Measurements from ENCODE around the gene SH3BP4.

Gene SH3BP4, protein sequence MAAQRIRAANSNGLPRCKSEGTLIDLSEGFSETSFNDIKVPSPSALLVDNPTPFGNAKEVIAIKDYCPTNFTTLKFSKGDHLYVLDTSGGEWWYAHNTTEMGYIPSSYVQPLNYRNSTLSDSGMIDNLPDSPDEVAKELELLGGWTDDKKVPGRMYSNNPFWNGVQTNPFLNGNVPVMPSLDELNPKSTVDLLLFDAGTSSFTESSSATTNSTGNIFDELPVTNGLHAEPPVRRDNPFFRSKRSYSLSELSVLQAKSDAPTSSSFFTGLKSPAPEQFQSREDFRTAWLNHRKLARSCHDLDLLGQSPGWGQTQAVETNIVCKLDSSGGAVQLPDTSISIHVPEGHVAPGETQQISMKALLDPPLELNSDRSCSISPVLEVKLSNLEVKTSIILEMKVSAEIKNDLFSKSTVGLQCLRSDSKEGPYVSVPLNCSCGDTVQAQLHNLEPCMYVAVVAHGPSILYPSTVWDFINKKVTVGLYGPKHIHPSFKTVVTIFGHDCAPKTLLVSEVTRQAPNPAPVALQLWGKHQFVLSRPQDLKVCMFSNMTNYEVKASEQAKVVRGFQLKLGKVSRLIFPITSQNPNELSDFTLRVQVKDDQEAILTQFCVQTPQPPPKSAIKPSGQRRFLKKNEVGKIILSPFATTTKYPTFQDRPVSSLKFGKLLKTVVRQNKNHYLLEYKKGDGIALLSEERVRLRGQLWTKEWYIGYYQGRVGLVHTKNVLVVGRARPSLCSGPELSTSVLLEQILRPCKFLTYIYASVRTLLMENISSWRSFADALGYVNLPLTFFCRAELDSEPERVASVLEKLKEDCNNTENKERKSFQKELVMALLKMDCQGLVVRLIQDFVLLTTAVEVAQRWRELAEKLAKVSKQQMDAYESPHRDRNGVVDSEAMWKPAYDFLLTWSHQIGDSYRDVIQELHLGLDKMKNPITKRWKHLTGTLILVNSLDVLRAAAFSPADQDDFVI

DNA sequence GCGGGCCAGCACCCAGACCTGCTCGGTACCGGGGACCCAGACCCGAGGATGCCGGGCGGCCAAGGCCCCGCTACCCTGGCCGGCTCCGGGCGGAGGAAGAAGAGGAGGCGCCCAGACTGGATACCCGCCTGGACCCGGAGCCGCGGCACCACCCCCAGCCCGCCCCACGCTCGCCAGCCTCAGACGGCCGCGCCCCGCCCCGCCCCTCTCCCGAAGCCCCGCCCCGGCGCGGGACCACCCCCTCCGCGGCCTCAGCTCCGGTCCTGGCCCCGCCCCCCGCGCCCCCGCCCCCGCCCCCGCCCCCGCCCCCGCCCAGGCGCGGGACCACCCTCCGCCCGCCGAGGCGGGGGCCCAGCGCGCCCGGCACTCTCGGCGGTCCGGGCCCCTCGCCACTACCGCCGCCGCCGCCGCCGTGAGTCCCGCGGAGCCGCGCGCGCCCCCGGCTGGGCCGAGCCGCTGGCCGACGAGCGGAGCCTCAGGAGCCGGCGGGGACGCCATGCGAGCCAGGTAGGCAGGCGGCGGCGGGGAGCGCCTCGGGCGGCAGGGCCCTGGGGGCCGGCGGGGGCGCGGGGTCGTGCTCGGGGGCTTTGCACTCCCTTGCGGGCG is at the start of gene SH3BP4:
Gene SH3BP4 (plus strand): TSS at position 354 of the 606 bp plus-strand sequence. CDS start 82,986 bp downstream, outside the sequence.
- peak; percentile 61 for DNase-seq
- peak; percentile 68 for ATAC-seq

DNA sequence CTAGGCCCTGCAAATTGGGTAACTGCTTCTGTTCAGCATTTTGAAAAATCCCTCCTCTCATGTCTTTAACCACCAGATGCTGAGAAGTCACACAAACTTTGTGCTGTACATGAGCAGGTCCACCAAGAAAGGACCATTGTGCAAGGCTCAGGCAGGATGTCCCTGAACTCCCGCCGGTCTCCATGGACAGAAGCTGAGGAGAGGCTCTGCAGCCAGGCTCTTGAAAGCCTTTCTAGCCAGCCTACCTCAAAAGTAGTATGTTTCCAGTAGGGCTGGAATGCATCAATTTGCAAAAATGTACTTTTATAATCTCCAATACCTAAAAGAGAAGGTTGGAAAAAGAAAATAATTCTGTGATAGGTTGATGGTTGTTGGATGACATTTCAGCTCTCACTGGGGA is 47.0 kb upstream of the SH3BP4 start:
- DNase-seq, result no peak
- ATAC-seq, result no peak

DNA sequence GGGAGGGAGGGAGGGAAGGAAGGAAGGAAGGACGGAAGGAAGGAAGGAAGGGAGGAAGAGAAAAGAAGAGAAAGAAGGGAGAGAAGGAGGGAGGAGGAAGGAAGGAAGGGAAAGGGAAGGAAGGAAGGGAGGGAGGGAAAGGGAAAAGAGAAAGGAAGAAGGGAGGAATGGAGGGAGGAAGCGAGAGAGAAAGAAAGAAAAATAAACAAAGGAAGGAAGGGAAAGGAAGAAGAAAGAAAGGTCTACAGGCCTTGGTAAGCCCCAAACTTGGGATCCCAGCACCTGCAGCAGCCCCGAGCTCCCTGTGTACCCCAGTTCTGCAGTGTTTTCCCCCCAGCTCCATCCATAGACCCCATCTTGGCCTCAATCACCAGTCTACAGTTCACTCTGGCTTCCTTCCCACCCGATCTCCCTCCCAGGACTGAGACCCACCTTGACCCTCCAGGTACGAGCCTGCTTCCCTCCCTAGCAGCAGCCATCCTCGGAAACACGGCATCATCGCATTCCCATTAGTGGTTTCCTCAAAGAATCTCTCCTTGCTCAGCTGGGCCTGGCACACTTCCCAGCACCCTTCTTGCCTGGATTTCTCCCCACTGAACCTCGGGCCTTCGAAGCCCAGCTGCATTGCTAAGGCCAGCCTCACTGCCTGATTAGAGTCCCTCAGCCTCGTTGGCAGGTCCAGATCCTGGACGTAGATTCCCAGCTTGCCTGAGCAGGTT is 46.1 kb upstream of the SH3BP4 start:
- no peak for ATAC-seq
- DNase-seq, result no peak

DNA sequence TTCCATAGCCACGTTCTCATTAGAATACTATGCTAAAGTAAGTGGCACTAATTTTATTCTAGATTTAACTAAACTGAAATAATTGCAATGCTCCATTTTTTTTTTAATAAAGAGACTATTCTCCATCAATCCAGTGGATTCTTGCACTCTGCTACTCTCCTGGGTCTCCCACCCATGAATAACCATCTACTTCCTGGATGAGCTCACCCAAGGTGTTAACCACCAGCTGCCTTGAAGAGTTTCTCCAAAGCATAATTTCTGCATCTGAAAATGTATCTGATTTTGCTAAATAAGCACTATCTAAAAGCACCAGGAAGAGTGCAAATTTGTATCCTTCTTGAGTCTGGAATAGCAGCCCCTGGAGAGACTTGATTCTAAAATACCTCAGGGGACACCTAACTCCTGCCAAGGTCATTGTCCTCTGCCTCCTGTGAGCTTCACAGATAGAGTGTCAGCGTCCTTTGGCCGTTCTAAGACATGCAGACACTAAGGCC is 41.6 kb upstream of the SH3BP4 start:
- no peak for ATAC-seq
- no peak for DNase-seq

DNA sequence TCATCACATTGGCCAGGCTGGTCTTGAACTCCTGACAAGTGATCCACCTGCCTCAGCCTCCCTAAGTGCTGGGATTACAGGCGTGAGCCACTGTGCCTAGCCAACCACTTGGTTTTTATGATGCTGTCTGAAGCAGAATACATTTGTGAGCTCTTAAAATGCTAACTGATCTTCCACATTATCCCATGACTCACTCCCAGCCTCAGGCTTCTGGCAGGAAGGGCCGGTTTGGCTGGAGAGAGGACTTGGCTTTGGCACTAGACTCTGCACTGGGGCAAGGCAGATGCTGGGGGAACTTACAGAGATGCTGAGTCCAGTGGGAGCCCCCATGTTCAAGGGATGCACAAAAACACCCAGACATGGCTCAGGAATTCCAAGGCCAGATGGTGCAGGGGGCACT is 40.5 kb upstream of the SH3BP4 start:
- ATAC-seq (no peak), DNase-seq (no peak)

GRCh38 chr2:234912437-234912836 is 39.4 kb upstream of the SH3BP4 start:
- no peak for ATAC-seq

DNA sequence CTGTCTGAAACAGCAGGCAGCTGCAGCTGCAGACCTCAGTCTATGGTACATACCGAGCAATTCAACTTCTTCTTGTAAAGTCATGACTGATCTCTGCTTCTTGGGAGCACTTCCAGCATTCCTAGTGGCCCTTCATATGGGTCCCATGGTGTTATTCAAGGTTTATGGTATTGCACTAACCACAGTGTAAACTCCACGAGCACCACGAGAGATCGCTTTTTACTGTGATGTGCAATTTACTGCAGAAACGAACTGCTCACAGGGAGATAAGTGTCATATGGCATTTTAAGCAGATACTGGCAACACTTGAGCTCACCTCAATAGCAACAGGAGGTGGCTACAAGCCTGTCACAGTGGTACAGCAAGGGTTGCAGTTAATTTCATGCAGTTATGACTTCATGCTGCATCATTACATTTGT is 38.6 kb upstream of the SH3BP4 start:
- ATAC-seq (no peak), DNase-seq (no peak)

More at GRCh38 chr2:234912437-234912836, 39.4 kb upstream of the SH3BP4 start:
- no peak for DNase-seq

DNA sequence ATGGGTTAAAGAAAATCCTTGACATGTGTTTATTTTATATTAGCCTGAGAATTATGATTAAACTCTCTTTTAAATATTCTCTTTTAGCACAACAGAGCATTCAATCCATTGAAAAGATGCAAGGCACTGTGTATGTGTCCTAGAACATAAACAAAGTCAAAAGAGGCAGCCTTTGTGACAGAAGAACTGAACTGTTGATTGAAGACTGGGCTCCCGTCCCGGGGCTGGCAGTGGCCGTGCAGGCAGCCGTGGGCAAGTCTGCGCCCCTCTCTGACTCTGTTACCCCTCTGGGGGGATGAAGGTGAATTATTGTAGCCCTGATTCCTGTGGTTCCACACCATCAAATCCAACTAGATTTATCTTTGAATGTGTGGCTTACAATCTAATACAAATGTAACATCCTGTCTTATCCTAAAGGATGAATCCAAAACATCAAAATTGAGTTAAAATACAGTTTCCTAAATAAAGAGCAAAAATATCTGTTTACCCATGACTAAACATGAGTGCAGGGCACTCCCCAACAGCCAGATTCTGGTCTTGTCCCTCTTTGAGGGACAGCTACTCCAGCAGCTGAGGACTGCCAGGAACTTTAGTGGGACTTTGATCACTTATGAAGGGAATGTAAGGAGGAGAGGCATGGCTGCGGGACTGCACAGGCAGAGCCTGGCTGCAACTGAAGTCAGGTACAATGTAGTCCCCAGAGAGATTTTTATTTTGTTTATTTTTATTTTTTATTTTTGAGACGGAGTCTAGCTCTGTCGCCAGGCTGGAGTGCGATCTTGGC is 37.3 kb upstream of the SH3BP4 start:
- no peak for DNase-seq
- no peak for ATAC-seq

- ATAC-seq, result no peak
- no peak for DNase-seq
Observed at GRCh38 chr2:234916674-234917073, 35.1 kb upstream of the SH3BP4 start.

- DNase-seq, result no peak
Observed at GRCh38 chr2:234917211-234917975, 34.4 kb upstream of the SH3BP4 start.

DNA sequence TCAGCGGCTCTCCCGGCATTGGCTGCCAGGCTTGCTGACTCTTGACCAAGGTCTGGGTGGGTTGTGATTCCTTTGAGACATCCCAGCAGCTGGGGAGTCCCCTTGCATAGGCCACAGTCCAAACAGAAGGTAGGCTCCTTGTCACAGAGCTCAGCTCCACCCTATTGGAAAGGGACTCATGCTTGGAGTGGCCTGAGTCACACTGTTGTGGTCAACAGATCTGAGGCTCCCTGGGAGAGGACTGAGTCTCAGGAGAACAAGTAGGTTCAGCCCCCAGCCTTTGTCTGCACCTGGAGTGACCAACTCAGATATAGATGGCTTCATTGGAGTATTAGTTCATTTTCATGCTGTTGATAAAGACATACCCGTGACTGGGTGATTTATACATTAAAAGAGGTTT is 32.1 kb upstream of the SH3BP4 start:
- DNase-seq (no peak), ATAC-seq (no peak)

More at GRCh38 chr2:234917211-234917975, 34.4 kb upstream of the SH3BP4 start:
- no peak for ATAC-seq

- no peak for ATAC-seq
- DNase-seq, result no peak
Observed at GRCh38 chr2:234920836-234921235, 31.0 kb upstream of the SH3BP4 start.

- ATAC-seq (no peak), DNase-seq (no peak)
Observed at GRCh38 chr2:234929002-234929401, 22.8 kb upstream of the SH3BP4 start.

DNA sequence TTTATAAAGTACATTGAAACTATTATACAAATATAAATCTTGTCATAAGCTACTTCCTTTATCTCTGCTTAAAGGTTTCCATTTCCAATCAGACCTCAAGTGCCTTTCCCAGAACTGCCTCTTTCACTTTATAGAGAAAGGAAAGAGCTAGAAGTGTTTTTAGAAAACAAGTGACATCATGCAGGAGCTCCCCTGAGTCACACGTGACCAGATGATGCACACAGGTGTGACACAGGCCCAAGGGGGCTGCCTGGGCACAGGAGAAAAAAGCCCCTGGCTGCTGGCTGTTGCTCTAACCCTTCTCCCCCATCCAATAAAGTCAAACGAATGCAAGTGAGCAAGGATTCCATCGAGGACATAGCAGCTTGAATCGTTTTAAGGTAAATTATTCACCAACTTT is 21.4 kb upstream of the SH3BP4 start:
- DNase-seq, result no peak
- no peak for ATAC-seq

GRCh38 chr2:234931371-234931770 is 20.4 kb upstream of the SH3BP4 start:
- ATAC-seq (no peak), DNase-seq (no peak)

DNA sequence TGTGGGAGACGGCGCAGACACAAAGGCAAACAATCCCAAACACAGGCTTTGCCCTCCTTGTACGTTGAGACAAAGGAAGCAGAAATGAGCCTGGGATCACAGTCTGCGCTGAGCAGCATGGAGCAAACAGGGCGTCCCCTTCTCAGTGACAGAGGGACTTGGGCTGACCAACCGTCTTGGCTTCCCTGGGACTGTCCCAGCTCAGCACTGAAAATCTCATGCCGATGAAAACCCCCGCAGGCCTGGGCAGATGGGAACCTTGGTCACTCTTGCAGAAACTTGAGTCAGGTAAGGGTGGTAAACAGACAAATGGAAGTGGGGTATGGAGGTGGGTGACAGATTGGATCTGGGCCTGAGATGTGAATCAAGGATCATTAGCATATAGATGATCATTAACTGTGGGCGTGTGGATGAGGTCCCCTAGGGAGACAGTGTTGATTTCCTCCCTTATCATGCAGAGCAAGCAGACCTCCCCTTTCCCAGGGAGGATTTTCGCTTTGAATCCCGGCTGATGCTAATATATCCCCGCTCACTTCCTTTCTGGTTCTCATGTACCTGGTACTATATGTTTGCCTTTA is 19.1 kb upstream of the SH3BP4 start:
- ATAC-seq (no peak), DNase-seq (no peak)

- no peak for DNase-seq
- ATAC-seq, result no peak
Observed at GRCh38 chr2:234935311-234935710, 16.5 kb upstream of the SH3BP4 start.

DNA sequence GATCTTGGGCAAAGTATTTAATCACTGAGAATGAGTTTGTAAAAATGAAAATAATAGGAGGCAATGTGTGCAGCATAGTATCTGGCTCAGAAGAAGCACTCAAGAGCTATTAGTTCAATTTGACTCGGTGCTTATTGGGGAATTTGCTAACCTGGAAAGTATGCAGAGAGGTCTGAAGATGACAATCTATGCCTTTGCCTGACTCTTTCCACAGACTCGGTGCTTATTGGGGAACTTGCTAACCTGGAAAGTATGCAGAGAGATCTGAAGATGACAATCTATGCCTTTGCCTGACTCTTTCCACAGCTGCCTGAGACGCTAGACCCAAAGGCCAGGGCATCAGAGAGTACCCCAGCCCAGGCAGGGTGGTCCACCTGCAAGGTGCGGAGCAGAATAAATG is 12.2 kb upstream of the SH3BP4 start:
- no peak for DNase-seq
- ATAC-seq, result no peak

- no peak for ATAC-seq
Observed at GRCh38 chr2:234939996-234940395, 11.8 kb upstream of the SH3BP4 start.

DNA sequence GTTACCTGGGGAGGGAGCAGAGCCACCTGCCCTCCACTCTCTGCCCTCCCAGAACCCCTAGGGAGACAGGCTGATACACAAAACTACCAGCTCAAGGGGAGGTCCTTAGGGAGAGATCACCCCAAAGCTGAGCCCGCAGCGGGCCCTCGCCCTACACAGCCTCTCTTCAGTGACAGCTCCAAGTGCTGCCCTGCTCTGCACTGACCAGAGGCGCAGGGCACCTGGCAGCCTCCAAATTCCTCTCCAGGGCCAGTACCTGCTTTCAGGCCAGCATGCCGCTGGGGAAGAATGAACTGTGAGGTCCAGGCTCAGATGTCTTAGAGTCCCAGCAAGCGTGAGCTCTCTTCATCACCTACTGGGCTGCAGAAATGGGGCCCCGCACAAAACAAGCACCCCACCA is 11.3 kb upstream of the SH3BP4 start:
- no peak for DNase-seq
- ATAC-seq, result no peak

More at GRCh38 chr2:234939996-234940395, 11.8 kb upstream of the SH3BP4 start:
- DNase-seq, result no peak

Data from stimulated activated naive CD8-positive, alpha-beta T cell treated with anti-CD3 and anti-CD28 coated beads, Interleukin-15, Interleukin-2, amounts not matched to agents 100 U/mL and 50 U/mL, for 24 hours (primary cell).